ENCODE measurements around the gene CPED1.
"Not testable (repeated sequence)": the region's sequence is repeated elsewhere in the genome, so short reads cannot be mapped to it uniquely, and the experiment has no call there.

CPED1 gene

GRCh38 chr7:121020989-121021969, 32.8 kb downstream of the CPED1 start:
- DNase-seq = no peak

GRCh38 chr7:121023194-121023593, 34.7 kb downstream of the CPED1 start:
- DNase-seq = peak; percentile 37 to 57

- no peak for DNase-seq
These were observed 35.4 kb downstream of the CPED1 start for GRCh38 chr7:121023683-121024511.

- DNase-seq = no peak
These were observed 36.1 kb downstream of the CPED1 start for GRCh38 chr7:121024611-121025010.

- DNase-seq = no peak
These were observed 37.6 kb downstream of the CPED1 start for GRCh38 chr7:121026159-121026558.

GRCh38 chr7:121026577-121027111, 38.1 kb downstream of the CPED1 start:
- DNase-seq = no peak

GRCh38 chr7:121027761-121028669, 39.5 kb downstream of the CPED1 start:
- DNase-seq = no peak

GRCh38 chr7:121029302-121029701, 40.8 kb downstream of the CPED1 start:
- DNase-seq = no peak

GRCh38 chr7:121030308-121030707, 41.8 kb downstream of the CPED1 start:
- DNase-seq = no peak

- no peak for DNase-seq
These were observed 44.3 kb downstream of the CPED1 start for GRCh38 chr7:121032645-121033460.

- DNase-seq = no peak
These were observed 46.4 kb downstream of the CPED1 start for GRCh38 chr7:121034929-121035328.

- DNase-seq = not testable (repeated sequence)
These were observed 48.3 kb downstream of the CPED1 start for GRCh38 chr7:121036776-121037175.

GRCh38 chr7:121037329-121037728, 48.8 kb downstream of the CPED1 start:
- DNase-seq = not testable (repeated sequence)

- DNase-seq = no peak
These were observed 49.6 kb downstream of the CPED1 start for GRCh38 chr7:121037957-121038716.

- DNase-seq = no peak
These were observed 50.4 kb downstream of the CPED1 start for GRCh38 chr7:121038717-121039509.

GRCh38 chr7:121039510-121039822, 51.0 kb downstream of the CPED1 start:
- no peak for DNase-seq

- no peak for DNase-seq
These were observed 51.5 kb downstream of the CPED1 start for GRCh38 chr7:121039994-121040393.

- DNase-seq = no peak
These were observed 53.1 kb downstream of the CPED1 start for GRCh38 chr7:121041516-121042148.

GRCh38 chr7:121042195-121042594, 53.7 kb downstream of the CPED1 start:
- DNase-seq = no peak
